ENCODE results near the gene MSRB2. TPM values are rescaled to one million over a fixed set of nuclear protein-coding genes. Genes with fewer than 3 reads are reported as not detected.
"Not testable (repeated sequence)": the region's sequence is repeated elsewhere in the genome, so short reads cannot be mapped to it uniquely, and the experiment has no call there.

Gene MSRB2
- total RNA-seq, 4 donors from 2014 or later = 4.7 to 13.4 (median 9.4) TPM

DNA sequence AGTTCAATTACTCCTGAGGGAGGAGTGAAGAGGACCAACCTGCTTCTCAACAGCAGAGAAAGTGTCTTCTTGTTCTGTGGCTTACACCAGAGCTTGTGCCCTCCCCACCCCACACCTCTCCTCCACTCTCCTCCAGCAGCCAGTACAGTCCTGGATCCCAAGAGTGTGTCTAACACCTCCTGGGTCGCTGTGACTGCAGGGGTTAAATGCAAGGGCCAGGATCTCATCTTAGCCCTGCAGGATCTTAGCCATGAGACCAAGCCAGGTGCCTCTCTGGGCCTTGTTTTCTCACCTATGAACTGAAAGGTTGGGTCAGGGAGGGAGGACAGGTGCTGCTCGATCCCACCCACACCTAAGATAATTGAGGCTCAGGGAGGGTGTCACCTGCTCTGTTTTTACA is 34.5 kb upstream of the MSRB2 start:
- no peak overlapping the region for H3K4me3 ChIP-seq
- 46% methylated on average over 2 of the region's 2 CpGs for WGBS
- TF ChIP-seq POLR2A (IDR thresholded peaks at IDR 0.05) = no peak
- TF ChIP-seq POLR2AphosphoS5 (IDR thresholded peaks at IDR 0.05) = no peak
- no peak for TF ChIP-seq EP300 (IDR thresholded peaks at IDR 0.05)
- TF ChIP-seq, protein P1, sequence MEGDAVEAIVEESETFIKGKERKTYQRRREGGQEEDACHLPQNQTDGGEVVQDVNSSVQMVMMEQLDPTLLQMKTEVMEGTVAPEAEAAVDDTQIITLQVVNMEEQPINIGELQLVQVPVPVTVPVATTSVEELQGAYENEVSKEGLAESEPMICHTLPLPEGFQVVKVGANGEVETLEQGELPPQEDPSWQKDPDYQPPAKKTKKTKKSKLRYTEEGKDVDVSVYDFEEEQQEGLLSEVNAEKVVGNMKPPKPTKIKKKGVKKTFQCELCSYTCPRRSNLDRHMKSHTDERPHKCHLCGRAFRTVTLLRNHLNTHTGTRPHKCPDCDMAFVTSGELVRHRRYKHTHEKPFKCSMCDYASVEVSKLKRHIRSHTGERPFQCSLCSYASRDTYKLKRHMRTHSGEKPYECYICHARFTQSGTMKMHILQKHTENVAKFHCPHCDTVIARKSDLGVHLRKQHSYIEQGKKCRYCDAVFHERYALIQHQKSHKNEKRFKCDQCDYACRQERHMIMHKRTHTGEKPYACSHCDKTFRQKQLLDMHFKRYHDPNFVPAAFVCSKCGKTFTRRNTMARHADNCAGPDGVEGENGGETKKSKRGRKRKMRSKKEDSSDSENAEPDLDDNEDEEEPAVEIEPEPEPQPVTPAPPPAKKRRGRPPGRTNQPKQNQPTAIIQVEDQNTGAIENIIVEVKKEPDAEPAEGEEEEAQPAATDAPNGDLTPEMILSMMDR (IDR thresholded peaks at IDR 0.05) = no peak
- peaks cover 16% of the 10 kb centered on the region for H3K4me1 ChIP-seq
- no peaks in the 10 kb centered on the region for H3K36me3 ChIP-seq
- peaks cover 4% of the 10 kb centered on the region for H3K9me3 ChIP-seq
- H3K27me3 ChIP-seq = no peaks in the 10 kb centered on the region
- no peak for DNase-seq (ENCODE audit: low spot score in 2 of 2)
- no peak overlapping the region for H3K27ac ChIP-seq

DNA sequence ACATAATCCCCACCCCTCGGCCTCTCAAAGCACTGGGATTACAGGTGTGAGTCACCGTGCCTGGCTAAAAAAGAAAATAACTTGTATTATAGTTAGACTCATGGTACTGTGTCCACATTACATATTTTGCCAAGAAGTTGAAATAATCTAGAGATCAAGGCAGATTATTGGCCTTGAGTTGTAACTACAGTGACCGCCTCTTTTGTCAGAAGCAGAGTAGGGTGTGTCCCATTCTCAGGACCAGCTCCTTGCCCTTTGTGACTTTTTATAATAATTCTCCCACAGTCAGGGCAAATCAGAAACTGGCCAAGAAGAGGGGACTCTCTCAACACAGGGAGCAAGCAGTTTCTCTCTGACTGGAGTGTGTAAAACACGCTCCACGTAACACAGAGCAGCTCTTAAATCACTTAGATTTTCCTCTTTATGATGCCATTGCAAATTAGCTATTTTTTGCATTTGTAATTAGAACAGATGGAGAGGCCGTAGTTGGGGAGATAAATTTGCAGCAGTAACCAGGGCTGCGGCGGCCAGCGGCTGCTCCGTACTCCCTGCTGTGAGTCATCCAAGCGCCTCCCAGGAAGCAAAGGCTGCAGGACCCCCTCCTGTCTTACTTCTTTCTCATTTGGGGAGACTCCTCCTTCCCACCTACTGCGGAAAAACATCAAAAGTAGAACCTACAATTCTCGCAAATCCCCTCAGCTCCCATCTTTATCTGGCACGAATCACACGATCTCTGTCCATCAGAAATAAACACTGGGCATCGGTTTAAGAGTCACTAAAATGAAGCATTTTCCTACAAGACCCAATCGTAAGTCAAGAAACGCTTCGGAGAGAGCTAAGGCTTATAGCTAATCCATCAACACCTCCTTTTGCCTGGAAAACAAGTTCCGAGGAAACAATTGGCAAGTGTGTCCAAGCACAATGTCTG is 32.1 kb upstream of the MSRB2 start:
- Histone ChIP-seq H3K9me3 (peaks cover 4% of the 10 kb centered on the region), H3K36me3 (no peaks in the 10 kb centered on the region), H3K27ac (no peak overlapping the region), H3K4me1 (peaks cover 19% of the 10 kb centered on the region), H3K4me3 (no peak overlapping the region), H3K27me3 (no peaks in the 10 kb centered on the region)
- TF ChIP-seq POLR2A (IDR thresholded peaks at IDR 0.05) (no peak), EP300 (IDR thresholded peaks at IDR 0.05) (no peak), POLR2AphosphoS5 (IDR thresholded peaks at IDR 0.05) (no peak)
- TF ChIP-seq, protein P1 (IDR thresholded peaks at IDR 0.05) = no peak
- WGBS = 66% methylated on average over 20 of the region's 20 CpGs
- no peak for DNase-seq (ENCODE audit: low spot score in 2 of 2)

DNA sequence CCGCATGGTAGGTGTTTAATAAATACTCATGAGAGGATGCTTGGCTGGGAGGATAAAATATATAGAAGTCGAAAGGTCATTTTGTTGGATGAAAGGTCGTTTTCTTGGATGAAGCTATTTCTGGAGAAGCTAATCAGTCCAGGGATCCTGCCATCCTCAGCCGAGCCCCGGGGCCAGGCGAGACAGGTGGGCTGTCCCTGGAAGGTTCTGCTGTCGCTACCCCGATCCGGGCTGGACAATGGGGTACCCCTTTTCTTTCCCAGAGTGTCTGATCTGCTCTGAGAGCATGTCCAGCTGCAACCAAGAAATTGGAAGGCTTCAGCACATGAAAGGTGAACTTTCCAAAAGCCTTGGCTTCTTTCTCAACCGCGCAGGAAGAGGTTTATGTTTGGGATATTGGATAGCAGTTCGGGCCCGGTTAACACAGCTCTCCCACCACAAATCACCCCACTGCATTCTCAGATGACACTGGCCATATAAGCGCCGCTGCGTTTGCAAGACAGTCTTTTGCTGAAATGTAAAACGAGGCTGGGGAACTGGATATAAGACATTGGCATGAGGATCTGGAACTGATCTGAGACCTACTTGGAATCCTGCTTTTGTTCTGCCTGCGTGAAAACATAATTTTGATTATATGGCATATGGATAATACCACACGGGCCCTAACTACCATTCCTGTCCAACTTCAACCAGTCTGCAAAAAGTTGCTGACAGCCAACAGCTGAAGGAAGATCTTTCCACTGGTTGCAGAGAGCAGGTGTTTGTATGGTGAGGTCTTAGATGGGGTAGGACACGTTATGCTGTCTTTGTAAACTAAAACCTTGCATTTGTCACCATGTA is 31.2 kb upstream of the MSRB2 start:
- 86% methylated on average over 20 of the region's 20 CpGs for WGBS
- TF ChIP-seq POLR2A (IDR thresholded peaks at IDR 0.05) = no peak
- no peak for TF ChIP-seq EP300 (IDR thresholded peaks at IDR 0.05)
- TF ChIP-seq POLR2AphosphoS5 (IDR thresholded peaks at IDR 0.05) = no peak
- TF ChIP-seq, protein P1 (IDR thresholded peaks at IDR 0.05) = no peak
- H3K27ac ChIP-seq = no peak overlapping the region

DNA sequence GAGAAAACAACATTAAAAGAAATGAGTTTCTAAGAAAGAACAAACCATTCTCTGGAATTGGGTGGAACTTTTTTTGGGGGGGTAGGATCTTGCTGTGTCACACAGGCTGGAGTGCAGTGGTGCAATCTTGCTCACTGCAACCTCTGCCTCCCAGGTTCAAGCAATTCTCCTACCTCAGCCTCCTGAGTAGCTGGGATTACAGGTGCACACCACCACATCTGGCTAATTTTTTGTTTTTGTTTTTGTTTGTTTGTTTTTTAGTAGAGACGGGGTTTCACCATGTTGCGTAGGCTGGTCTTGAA is 30.6 kb upstream of the MSRB2 start:
- not testable (repeated sequence) for H3K9me3 ChIP-seq; H3K27ac ChIP-seq; H3K27me3 ChIP-seq; DNase-seq (ENCODE audit: low spot score in 2 of 2); H3K4me3 ChIP-seq; H3K36me3 ChIP-seq
- 87% methylated on average over 2 of the region's 2 CpGs for WGBS
- peaks cover 19% of the 10 kb centered on the region for H3K4me1 ChIP-seq

More for the DNA sequence above, 31.2 kb upstream of the MSRB2 start:
- H3K4me1 ChIP-seq = peaks cover 19% of the 10 kb centered on the region
- no peak for DNase-seq (ENCODE audit: low spot score in 2 of 2)
- no peaks in the 10 kb centered on the region for H3K27me3 ChIP-seq
- no peak overlapping the region for H3K4me3 ChIP-seq
- H3K36me3 ChIP-seq = no peaks in the 10 kb centered on the region
- peaks cover 4% of the 10 kb centered on the region for H3K9me3 ChIP-seq

DNA sequence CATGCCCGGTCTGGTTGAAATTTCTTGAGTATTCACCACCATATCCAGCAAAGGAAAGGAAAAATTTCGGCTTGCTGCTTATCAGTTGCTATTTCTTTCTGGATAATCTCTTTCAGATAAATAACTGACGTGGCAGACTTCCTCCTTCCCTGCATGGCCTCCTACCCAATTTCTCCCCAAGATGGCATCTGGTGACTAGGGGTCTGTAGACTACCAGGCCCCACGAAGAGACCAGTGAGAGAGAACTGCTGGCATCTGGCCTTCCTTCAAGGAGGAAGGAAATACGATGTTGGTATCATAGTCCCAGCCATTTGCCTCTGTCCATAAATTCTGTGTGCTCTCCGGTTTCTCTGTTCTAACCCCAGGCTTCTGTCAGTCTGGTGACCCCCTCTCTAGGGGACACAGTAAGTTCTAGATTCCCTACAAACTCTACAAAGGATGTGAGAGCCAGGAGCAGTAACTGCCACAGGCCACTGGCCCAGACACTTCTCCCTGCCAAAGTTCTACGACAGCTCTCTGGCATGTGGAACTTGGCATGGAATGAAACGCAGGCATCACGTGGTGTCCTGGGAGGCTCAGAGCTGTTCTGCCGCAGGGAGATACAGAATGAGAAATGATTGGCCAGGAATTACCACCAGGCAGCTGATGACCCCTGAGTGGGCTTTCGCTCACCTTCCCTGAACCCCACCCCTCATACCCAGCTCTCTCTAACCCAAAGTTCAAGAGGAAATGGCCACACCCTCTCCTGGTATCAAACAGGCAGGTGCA is 30.0 kb upstream of the MSRB2 start:
- no peaks in the 10 kb centered on the region for H3K27me3 ChIP-seq
- peaks cover 19% of the 10 kb centered on the region for H3K4me1 ChIP-seq
- H3K4me3 ChIP-seq = no peak overlapping the region
- H3K9me3 ChIP-seq = no peaks in the 10 kb centered on the region
- 32% methylated on average over 11 of the region's 11 CpGs for WGBS
- H3K36me3 ChIP-seq = no peaks in the 10 kb centered on the region
- TF ChIP-seq, protein P1 (IDR thresholded peaks at IDR 0.05) = no peak
- TF ChIP-seq POLR2AphosphoS5 (IDR thresholded peaks at IDR 0.05) (no peak), EP300 (IDR thresholded peaks at IDR 0.05) (no peak), POLR2A (IDR thresholded peaks at IDR 0.05) (no peak)
- H3K27ac ChIP-seq = no peak overlapping the region
- DNase-seq (ENCODE audit: low spot score in 2 of 2) = peak; percentile 81 to 82

All from suprapubic skin (tissue), 4 donors.